Adipose tissue (tissue), 3 donors: ENCODE results near the gene TIMM10B. TPM values are rescaled to one million over a fixed set of nuclear protein-coding genes. Genes with fewer than 3 reads are reported as not detected.
"Not testable (repeated sequence)": the region's sequence is repeated elsewhere in the genome, so short reads cannot be mapped to it uniquely, and the experiment has no call there.

Experiments used
- H3K27ac ChIP-seq: one replicate; pipeline ENCODE4 v1.5.1; 2013; ENCODE audit warnings: low read depth, low read length
- WGBS, 3 donors: extraction: QIAGEN DNeasy Blood & Tissue Kit; methylation state at CpG; one replicate each; pipeline ENCODE4 v1.1.7; 2013; 5-methylcytosine and 5-hydroxymethylcytosine counted together
- polyA plus RNA-seq, 3 donors: library from polyadenylated mRNA; stranded (reverse); fragments of 200-250 nt; gene quantifications; one replicate each; pipeline ENCODE4 v1.2.3, GENCODE V29; 2013
- donor health status: healthy with polysubstance abuse.
- donor health status: Bipolar disorder and iron deficiency.
- donor health status: healthy.

Gene TIMM10B
- polyA plus RNA-seq, 3 donors: 15.6 to 27.1 (median 25.8) TPM

DNA sequence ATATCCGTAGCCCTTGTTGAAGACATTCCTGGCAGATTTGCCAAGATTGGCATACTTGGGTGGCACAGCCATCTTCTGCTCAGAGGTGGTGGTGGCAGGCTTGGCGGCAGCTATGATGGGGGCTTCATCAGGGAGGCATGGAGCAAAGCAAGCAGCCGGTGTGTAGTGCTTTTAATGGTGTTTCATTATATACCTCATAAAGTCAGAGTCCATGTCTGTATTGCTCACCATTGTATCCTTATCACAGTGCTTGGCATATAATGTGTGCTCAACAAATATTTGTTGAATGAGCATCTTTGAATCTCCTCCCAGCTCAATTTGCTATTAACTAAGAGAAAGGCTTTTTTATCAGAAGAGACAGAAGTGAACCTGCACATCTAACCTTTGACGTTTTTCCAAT, 8.0 kb downstream of the TIMM10B start:
- 70 to 87% (median 84%) methylated on average over 4 of the region's 4 CpGs for WGBS, 3 donors
- no peak overlapping the region for H3K27ac ChIP-seq

DNA sequence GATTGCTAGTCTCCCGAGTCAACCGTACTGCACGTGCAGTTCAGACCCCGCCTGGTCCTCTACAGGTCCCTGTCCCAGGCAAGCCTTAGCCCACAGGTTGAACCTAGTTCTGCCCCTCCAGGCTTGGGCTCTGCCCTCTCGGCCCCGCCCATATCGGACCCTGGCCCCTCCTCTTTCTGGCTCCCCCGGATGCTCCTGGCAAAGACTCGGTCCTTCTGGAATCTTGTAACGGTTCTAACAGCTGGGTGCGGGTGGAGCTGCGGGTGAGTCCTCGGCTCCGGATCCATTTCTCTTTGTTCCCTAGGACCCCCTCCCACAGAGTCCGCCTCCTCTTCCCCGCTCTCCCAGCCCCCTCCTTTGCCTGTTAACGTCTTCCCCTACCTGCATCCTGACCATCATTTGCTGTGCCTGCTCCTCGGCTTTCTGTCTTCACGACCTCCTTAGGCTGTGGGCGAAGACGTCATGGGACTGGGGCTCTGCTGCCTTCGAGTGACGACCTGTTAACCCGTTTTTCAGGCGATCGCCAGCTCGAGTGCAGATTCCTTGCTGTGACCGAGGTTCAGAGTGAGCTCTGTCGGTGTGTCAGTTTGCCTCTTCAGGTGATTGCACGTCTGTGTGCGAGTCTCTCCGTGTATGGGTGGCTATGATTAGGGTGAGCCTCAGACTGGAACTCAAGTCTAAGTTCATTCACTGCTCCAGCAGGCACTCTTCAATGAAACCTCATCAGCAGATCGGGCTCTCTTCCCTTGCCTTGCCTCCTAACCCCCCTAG, 16.0 kb downstream of the TIMM10B start, which contains the start of gene DNHD1:
Gene DNHD1, plus strand, starts transcription at position 212 of the 771 bp plus-strand sequence. CDS start 936 bp downstream, outside the sequence.
- H3K27ac ChIP-seq: no peak within 1 kb of the TSS

DNA sequence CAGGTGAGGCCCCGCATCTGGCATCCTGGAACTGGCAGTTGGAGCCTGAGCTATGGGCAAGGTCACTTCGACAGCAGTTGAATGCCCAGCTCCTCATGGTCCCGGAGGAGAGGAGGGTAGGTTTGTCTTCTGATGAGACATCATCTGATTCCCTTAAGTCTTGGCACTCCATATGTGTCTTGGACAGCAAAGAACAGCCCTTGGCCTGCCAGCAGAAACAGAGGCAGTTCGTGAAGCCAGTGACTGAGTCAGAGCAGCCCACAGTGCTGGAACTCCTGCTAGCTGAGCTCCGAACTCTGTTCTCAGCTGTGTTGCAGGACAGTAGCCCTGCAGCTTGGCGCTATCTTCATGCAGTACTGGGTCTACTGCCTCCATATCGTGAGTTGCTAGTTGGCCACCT, 16.8 kb downstream of the TIMM10B start:
- WGBS, 3 donors: 70 to 80% (median 77%) methylated on average over 7 of the region's 7 CpGs
- no peak overlapping the region for H3K27ac ChIP-seq

More for the DNA sequence above, 16.0 kb downstream of the TIMM10B start, which contains the start of gene DNHD1:
- 57 to 68% (median 64%) methylated on average over 33 of the region's 33 CpGs for WGBS, 3 donors

DNA sequence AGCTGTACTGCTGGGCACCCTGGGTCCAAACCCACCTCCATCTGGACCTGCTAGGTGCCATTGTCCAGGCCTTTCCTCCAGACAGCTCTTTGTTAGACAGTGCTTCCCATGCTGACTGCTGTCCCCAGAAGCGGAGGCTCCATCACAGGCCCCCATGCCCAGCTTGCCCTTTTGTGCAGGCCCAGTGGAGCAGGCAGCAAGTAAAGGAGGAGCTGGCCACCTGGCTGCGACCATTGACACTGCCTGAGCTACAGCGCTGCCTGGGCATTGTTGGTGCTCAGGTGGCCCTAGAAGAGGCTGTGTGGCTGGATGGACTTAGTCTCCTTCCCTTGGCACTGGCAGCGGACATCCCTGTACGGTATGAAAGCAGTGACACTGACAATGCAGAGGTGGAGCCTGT, 17.2 kb downstream of the TIMM10B start:
- 93 to 97% (median 93%) methylated on average over 5 of the region's 5 CpGs for WGBS, 3 donors
- H3K27ac ChIP-seq: no peak overlapping the region

DNA sequence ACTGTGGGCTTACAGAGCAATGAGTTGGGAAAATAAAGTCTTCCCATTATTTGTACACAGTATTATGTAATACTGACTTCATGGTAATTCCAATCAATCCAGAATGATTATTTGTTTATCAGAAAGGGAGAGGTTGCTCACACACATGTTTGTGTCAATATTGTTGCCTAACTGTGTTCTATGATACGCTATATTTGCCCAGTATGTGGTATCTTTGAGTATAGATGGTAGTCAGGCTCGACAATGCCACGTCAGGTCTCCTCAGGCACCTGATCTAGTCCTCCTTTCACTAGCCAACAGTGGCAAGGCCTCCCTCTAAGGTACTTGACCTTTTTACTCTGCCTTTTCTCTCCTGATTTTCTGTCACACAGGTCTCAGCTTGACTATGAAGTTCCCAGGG, 21.1 kb downstream of the TIMM10B start:
- 90 to 95% (median 94%) methylated on average over 3 of the region's 3 CpGs for WGBS, 3 donors
- no peak overlapping the region for H3K27ac ChIP-seq

DNA sequence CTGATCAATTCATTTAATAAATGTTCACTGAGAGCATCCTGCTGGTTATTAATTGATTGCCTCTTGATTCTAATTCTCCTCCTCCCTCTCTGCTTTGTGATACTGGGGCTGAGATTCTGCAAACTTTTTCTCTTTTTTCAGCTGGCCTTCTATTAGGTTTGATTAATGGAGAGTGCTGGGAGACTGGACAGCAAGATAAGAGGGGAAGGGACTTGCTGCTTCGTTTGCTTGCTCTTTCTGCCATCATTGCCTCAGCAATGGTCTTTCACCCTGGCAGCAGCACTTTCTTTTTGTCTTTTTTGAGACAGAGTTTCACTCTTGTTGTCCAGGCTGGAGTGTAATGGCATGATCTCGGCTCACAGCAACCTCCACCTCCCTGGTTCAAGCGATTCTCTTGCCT, 22.9 kb downstream of the TIMM10B start:
- no peak overlapping the region for H3K27ac ChIP-seq
- WGBS, 3 donors: 69 to 92% (median 83%) methylated on average over 3 of the region's 3 CpGs

DNA sequence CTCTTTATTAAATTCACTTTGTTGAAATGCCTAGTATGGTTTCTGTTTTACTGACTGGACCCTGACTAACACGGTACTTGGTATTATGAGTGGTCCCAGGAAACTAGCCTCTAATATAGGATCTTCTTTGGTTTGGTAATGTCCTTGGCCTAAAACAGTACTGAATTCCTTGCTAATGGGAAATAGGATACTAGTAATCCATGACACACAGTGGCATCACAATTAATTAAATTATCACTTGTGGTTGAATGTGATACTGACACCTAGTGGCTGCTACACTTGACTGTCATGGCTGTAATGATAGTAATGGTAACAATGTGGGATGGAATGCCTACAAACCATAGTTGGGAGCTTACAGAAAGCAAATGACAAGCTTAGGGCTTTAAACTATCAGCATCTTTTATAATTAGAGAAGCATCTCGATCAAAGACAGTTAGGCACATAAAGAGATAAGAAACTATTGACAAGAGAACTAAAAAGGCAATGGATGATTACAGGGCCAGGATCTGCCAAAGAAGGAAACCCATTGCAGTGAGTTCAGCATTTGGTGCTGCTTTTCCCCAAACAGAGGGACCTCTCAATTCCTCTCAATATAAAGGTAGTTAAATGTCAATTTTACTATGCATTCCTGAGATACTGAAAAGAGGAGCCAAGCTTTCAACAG, 24.4 kb downstream of the TIMM10B start:
- whole genome bisulfite sequencing, 3 donors: 55 to 62% (median 58%) methylated on average over 2 of the region's 2 CpGs
- H3K27ac ChIP-seq: no peak overlapping the region

DNA sequence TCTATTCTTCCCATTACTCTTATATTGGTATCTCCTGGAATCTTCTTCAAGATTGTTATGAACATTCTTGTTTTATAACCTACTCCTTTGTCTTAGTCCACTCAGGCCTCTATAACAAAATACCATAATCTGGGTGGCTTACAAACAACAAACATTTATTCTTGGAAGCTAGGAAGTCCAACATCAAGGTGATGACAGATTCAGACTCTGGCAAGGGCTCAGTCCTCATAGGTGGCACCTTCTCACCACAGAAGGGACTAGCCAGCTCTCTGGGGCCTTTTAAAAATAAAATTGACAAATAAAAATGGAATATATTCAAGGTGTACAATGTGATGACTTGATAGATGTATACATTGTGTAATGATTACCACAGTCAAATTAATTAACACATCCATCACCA, 35.6 kb downstream of the TIMM10B start:
- no peak overlapping the region for H3K27ac ChIP-seq

DNA sequence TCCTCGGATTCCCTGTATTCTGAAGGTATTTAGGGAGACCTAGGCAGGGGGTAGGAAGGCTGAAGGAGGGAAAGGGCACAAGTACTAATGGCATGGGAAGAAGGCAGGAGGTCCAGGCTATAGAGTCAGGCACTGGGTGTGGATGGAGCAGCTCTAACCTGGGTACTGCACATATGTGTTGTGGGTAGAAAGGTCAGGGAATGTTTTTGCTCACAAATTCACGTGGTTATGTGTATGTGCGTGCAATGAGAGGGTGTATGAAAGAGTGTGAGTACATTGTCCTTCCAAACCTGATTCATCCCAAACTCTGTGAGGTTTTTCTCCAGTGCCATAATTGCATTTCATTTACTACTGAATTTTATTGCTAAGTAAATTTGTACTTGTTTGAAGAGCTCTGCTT, 39.0 kb downstream of the TIMM10B start:
- 86 to 91% (median 90%) methylated on average over 3 of the region's 3 CpGs for WGBS, 3 donors

DNA sequence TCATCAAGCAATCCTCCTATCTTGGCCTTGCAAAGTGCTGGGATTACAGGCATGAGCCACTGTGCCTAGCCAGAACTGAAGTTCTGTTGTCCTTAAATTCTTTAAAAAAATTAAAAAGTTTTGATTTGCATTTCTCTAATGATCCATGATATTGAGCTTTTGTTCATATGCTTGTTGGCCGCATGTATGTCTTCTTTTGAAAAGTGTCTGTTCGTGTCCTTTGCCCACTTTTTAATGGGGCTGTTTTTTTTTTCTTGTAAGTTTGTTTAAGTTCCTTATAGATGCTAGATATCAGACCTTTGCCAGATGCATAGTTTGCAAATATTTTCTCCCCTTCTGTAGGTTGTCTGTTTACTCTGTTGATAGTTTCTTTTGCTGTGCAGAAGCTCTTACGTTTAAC, 40.6 kb downstream of the TIMM10B start:
- not testable (repeated sequence) for H3K27ac ChIP-seq
- WGBS, 3 donors: 95 to 96% (median 95%) methylated on average over 3 of the region's 3 CpGs

More for the DNA sequence above, 39.0 kb downstream of the TIMM10B start:
- no peak overlapping the region for H3K27ac ChIP-seq

DNA sequence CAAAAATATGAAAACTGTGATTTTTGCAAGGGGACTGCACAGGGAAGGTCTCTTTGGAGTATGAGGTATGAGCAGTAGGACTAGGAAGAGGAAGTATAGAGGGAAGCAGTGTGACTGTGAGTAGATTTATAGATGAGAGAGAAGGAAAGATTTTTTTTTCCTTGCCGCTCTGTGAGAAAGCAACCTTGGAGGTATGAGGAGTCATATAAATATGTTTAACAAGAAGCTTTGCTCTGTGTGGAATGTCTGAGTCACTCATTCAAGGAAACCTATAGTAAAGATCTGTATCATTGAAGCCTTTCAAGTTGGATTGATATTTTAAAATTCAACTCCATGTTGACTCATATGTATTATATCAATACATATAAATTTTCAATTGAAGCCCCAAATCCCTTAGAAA, 42.0 kb downstream of the TIMM10B start:
- WGBS, 3 donors: 35 to 100% (median 54%) methylated on average over 1 of the region's 1 CpG
- no peak overlapping the region for H3K27ac ChIP-seq

DNA sequence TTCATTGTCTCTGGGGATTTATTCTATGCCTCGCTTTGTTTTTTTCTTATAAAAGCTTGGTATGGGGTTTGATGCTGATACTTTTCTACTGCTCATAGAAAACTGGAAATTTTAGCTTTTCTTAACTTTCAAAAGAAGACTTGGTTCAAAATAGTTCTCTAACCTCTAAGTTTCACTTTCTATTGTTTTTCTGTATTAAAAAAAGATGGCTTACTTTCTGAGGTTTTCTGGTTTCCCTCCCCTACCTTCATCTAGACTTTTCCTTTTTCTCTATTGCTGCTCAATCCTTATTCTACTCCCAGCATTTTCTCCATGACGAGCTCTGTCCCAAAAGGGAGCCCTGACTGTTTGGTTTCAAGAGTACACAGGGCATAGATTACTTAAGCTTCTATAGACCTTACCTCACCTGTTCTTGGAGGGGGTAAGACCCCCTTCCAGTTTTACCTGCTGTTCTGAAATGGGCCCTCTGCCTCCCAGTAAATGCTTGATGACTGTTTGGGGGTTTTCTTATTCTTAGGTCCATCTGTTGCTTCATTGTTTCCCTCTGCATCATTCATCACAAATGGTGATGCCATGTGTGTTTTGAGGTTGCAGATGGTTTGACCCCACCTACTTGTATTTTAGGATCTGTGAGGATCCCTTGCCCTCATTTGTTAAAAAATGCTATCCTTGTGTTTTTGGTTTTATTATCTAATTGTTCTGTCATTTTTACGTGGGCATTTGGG, 45.3 kb downstream of the TIMM10B start:
- 86 to 89% (median 88%) methylated on average over 3 of the region's 3 CpGs for WGBS, 3 donors

DNA sequence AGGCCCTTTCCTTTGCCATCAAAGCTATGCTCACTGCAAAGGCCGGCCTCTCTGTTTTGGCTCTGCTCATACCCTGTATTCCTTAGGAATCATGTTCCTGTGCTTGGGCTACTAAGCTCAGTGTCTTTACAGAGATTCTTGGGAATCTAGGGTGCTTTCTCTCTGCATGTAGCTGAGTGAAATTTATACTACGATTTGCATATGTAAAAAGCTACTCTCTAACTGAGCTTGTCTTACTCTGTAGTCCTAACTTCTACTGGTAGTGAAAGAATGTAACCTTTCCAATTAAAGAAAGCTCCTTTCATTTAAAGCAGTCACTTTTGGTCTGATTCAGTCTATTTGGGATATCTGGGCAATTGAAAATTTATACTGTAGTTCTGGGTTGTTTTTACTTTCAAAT, 48.0 kb downstream of the TIMM10B start:
- WGBS, 3 donors: 88 to 93% (median 91%) methylated on average over 2 of the region's 2 CpGs
- H3K27ac ChIP-seq: no peak overlapping the region

More for the DNA sequence above, 45.3 kb downstream of the TIMM10B start:
- no peak overlapping the region for H3K27ac ChIP-seq

DNA sequence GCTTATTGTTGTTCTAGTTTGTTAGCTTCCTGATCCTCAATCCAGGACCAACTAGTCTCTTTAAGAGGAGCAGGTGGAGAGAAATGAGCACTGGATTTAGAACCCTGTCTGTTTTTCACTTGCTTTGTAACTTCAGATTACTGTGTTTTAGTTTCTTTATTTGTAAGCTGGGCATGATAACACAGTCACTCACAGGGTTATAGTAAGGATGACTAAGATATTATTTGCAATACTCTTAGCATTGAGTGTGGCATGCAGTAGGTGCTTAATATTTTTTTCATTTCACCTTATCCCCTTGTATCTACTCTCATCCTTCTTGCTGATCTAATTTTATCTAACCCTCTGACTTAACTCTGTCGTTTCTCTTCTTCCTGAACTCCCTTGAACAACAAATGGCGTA, 49.5 kb downstream of the TIMM10B start:
- H3K27ac ChIP-seq: no peak overlapping the region
- 86 to 90% (median 89%) methylated on average over 2 of the region's 2 CpGs for WGBS, 3 donors

DNA sequence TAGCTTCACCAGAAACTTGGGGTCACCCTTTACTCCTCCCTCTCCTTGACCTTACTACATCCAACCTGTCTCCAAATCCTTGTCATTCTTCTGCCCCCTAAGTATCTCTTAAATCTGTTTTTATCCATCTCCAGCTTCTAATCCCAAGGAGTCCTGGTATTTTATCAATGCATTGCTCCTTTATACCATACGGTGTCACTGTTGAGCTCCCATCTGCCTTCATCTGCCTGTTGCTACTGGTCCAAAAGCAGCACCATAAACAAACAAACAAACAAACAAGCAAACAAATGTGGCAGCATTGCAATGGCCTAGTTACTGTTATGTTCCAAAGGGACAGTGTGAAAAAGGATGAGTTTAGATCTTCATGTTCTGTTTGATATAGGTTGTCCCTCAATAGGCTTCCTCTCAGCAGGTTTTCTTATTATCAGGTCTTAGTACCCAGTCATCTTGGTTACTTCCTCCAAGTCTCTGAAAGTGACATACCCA, 50.0 kb downstream of the TIMM10B start:
- H3K27ac ChIP-seq: no peak overlapping the region
- WGBS, 3 donors: 0 to 5% (median 1%) methylated on average over 1 of the region's 1 CpG
